Adrenal gland (tissue), 12 donors: ENCODE measurements around the gene ARTN. TPM values are rescaled to one million over a fixed set of nuclear protein-coding genes. Genes with fewer than 3 reads are reported as not detected.

Experiments
- DNase-seq, 7 donors: peaks; one replicate each; pipeline ENCODE4 v3.0.0-alpha.2; 2019 to 2020
- H3K27ac ChIP-seq, 5 donors: fragments of 200-600 bp; sonication (generic) in 4 of 5; 1 replicate in 3 of 5; 2 replicates in 2 of 5; pipeline versions ENCODE4 v1.5.1 to v1.8.0; 2016 to 2020; ENCODE audit warnings: mild to moderate bottlenecking in 1 of 5
- H3K27me3 ChIP-seq: fragments of 200-600 bp; 2 replicates; pipeline ENCODE4 v1.8.0; 2021
- H3K36me3 ChIP-seq, 2 donors: fragments of 200-600 bp; replicated peaks in 1 of 2; 1 replicate in 1 of 2; 2 replicates in 1 of 2; pipeline versions ENCODE4 v1.5.1 to v1.8.0; 2018 to 2022
- H3K4me1 ChIP-seq, 2 donors: fragments of 200-600 bp; replicated peaks in 1 of 2; 1 replicate in 1 of 2; 2 replicates in 1 of 2; pipeline versions ENCODE4 v1.5.1 to v1.8.0; 2018 to 2021
- H3K4me3 ChIP-seq, 4 donors: fragments of 200-600 bp; sonication (generic) in 3 of 4; one replicate each; pipeline ENCODE4 v1.5.1; 2016 to 2018
- H3K9me3 ChIP-seq, 3 donors: fragments of 200-600 bp; sonication (generic) in 1 of 3; replicated peaks in 1 of 3; 1 replicate in 2 of 3; 2 replicates in 1 of 3; pipeline versions ENCODE4 v1.5.1 to v1.8.0; 2016 to 2021
- POLR2A ChIP-seq, 2 donors: fragments of 450-650 bp; IDR thresholded peaks; one replicate each; pipeline ENCODE4 v1.6.1; 2017; ENCODE audit warnings: antibody characterized with exemption in 2 of 2, mild to moderate bottlenecking in 2 of 2, moderate library complexity in 1 of 2
- WGBS, 4 donors: extraction: QIAGEN DNeasy Blood & Tissue Kit in 2 of 4; methylation state at CpG; one replicate each; pipeline versions ENCODE4 v1.1.5 to v1.1.7; 2013 to 2017; 5-methylcytosine and 5-hydroxymethylcytosine counted together
- intact Hi-C, 2 donors: fragments of 100-400 bp; cut with DNase I; formaldehyde crosslinking; loops; one replicate each; pipeline versions ENCODE4 v1.14.1 to v1.15.0; 2022 to 2023
- polyA plus RNA-seq, 3 donors: library from polyadenylated mRNA; stranded (reverse); fragments of 200-250 nt in 2 of 3; fragments of 350-450 nt in 1 of 3; fragmentation: Illumina TruSeq in 1 of 3; extraction: RNeasy Lipid Tissue Mini Kit (QIAGEN cat#74804) in 1 of 3; gene quantifications; one replicate each; pipeline ENCODE4 v1.2.3, GENCODE V29; 2013 to 2014
- total RNA-seq, 9 donors: library from RNA; depleted of rRNA in 4 of 9; stranded (reverse); fragments of >200 nt in 4 of 9; fragments of 120-200 nt in 1 of 9; fragmentation: NEBNext Ultra II Directional in 1 of 9; extraction: Animal tissue kit (Norgen Biotek cat#: 25700) in 1 of 9; gene quantifications; one replicate each; pipeline versions ENCODE4 v1.1.0 to v1.2.4, GENCODE V29; 2013 to 2023
- TF ChIP-seq, protein P1 (sequence below), 6 experiments: fragments of 450-650 bp in 4 of 6; fragments of 200-600 bp in 2 of 6; sonication (generic) in 1 of 6; IDR thresholded peaks; 1 replicate in 5 of 6; 2 replicates in 1 of 6; pipeline versions ENCODE4 v1.5.1 to v1.8.0; 2016 to 2021; ENCODE audit warnings: antibody characterized with exemption in 6 of 6, mild to moderate bottlenecking in 2 of 6, moderate library complexity in 1 of 6
- donor health status: healthy with polysubstance abuse.
- donor health status: Bipolar disorder and iron deficiency.
- donor health status: DM: yes; HTN: yes; CAD: no.
- donor health status: DM: no; HTN: no; CAD: no.
- donor health status: DM: no; HTN: no; CAD: no.
- donor health status: DM: yes; HTN: yes; CAD: no.

The ARTN gene
- total and polyA plus RNA-seq, 12 donors: 0.23 to 4.9 (median 0.89) TPM; not detected in 1

GRCh38 chr1:43979261-43979527, 45.6 kb downstream of the ARTN start:
- Histone ChIP-seq H3K4me1 (peaks cover 18 to 41% of the 10 kb centered on the region in 2 donors), H3K36me3 (peaks cover 0 to 20% of the 10 kb centered on the region in 2 donors), H3K27me3 (no peaks in the 10 kb centered on the region), H3K9me3 (no peaks in the 10 kb centered on the region), H3K4me3 (peak overlapping the region in 2 of 4 donors; percentile 72 to 88), H3K27ac (peak overlapping the region in 1 of 5 donors; percentile 26)
- DNase-seq: no peak
- 0 to 1% (median 0%) methylated on average over 4 to 32 of the region's 45 CpGs; no CpG with 5 or more reads in 1 of the 4 donors for WGBS, 4 donors
- TF ChIP-seq POLR2A (IDR thresholded peaks at IDR 0.05): no peak
- TF ChIP-seq, protein P1, sequence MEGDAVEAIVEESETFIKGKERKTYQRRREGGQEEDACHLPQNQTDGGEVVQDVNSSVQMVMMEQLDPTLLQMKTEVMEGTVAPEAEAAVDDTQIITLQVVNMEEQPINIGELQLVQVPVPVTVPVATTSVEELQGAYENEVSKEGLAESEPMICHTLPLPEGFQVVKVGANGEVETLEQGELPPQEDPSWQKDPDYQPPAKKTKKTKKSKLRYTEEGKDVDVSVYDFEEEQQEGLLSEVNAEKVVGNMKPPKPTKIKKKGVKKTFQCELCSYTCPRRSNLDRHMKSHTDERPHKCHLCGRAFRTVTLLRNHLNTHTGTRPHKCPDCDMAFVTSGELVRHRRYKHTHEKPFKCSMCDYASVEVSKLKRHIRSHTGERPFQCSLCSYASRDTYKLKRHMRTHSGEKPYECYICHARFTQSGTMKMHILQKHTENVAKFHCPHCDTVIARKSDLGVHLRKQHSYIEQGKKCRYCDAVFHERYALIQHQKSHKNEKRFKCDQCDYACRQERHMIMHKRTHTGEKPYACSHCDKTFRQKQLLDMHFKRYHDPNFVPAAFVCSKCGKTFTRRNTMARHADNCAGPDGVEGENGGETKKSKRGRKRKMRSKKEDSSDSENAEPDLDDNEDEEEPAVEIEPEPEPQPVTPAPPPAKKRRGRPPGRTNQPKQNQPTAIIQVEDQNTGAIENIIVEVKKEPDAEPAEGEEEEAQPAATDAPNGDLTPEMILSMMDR (IDR thresholded peaks at IDR 0.05): no peak
- intact Hi-C loops: no loop called here

DNA sequence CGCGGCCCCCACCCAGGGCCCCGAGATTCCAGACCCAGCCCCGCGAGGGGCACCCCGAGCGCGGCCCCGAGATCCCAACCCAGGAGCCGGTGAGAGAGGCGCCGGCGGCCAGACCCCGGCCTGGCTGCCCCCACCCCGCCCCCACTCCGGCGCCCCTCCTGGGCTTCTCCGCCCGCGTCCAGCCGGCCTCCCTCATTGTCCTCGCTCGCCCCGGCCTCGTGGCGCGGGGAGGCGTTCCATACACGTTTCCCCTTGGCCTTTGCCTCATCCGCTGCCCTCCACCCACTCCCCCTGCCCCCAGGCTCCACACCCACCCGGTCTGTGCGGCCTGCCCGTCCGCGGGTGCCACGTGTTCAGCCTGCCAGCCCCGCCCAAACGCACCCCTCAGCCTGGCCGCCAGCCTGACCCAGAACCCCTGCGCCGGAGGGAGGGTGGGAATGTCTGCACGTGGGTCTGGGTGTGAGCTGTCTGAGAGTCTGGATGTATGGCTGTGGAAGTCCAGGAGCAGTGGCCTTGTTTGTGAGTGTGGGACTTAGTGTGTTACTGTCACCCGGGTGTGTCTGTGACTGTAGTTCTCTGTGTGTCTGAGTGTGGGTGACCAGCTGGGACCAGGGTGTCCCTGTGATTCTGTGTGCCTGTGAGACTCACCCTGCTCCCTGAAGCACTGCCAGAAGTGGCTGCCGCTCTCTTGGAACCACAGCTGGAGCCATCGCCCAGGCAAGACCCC, 46.1 kb downstream of the ARTN start:
- Histone ChIP-seq H3K27ac (peak overlapping the region in 1 of 5 donors; percentile 26), H3K9me3 (no peaks in the 10 kb centered on the region), H3K36me3 (peaks cover 0 to 20% of the 10 kb centered on the region in 2 donors), H3K27me3 (no peaks in the 10 kb centered on the region), H3K4me3 (peak overlapping the region in 2 of 4 donors; percentile 72 to 88), H3K4me1 (peaks cover 18 to 40% of the 10 kb centered on the region in 2 donors)
- 0 to 3% (median 2%) methylated on average over 1 to 45 of the region's 45 CpGs for WGBS, 4 donors
- intact Hi-C loops: no loop called here
- no peak for TF ChIP-seq POLR2A (IDR thresholded peaks at IDR 0.05)
- TF ChIP-seq, protein P1 (IDR thresholded peaks at IDR 0.05): no peak
- DNase-seq: peak; percentile 49 to 70 (median 56)

DNA sequence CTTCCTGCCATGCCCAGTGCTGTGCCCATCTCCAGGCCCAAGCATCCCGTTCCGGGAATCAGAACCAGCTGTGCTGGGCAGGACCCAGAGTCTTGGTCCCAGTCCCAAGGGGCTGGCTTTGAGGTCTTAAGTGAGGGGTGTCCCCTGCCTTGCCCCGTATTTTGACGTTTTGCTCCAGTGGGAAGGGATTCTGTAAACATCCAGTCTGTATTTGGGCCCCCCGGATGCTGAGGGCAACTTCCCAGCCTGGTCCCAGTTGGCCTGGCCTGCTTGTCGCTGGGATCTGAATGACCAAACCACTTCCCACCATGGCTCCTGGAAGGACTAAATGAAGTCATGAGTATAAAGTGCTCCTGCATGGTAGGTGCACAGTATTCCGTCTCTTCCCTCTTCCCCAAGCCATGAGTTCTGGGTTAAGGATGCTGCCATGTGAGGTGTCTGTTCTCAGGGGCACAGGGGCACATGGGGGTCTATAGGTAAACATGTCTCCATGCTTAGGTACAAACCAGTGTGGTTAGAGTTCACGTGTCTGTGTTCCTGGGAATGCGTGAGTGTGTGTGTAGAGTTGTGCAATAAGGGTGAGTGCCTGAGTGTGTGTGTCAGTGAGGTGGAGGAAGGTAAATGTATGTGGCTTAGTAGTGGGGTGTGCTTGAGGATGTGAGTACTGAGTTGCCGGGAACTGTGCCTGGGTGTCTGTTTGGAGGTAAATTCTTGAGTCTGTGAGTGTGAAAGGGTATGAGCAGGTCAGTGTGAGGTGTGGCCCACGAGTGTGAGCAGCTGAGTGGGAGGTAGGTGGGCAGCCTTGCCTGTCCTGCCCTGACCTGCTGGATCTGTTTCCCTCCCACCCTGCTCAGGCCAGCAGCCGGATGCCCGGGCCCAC, 46.9 kb downstream of the ARTN start:
- peaks cover 18 to 39% of the 10 kb centered on the region in 2 donors for H3K4me1 ChIP-seq
- peak overlapping the region in 1 of 4 donors; percentile 88 for H3K4me3 ChIP-seq
- H3K27me3 ChIP-seq: no peaks in the 10 kb centered on the region
- H3K27ac ChIP-seq: peak overlapping the region in 1 of 5 donors; percentile 26
- TF ChIP-seq, protein P1 (IDR thresholded peaks at IDR 0.05): no peak
- no peak for TF ChIP-seq POLR2A (IDR thresholded peaks at IDR 0.05)
- H3K9me3 ChIP-seq: no peaks in the 10 kb centered on the region
- no peak for DNase-seq
- WGBS, 4 donors: 72 to 84% (median 77%) methylated on average over 9 to 13 of the region's 13 CpGs
- H3K36me3 ChIP-seq: peaks cover 0 to 20% of the 10 kb centered on the region in 2 donors
- intact Hi-C loops: no loop called here

- intact Hi-C loops: no loop called here
- no peak overlapping the region for H3K27ac ChIP-seq
- peaks cover 12 to 33% of the 10 kb centered on the region in 2 donors for H3K4me1 ChIP-seq
- H3K9me3 ChIP-seq: no peaks in the 10 kb centered on the region
- DNase-seq: peak in 1 of 7 donors; percentile 70
- 77 to 97% (median 96%) methylated on average over 11 to 20 of the region's 20 CpGs for WGBS, 4 donors
- no peaks in the 10 kb centered on the region for H3K27me3 ChIP-seq
- no peak for TF ChIP-seq POLR2A (IDR thresholded peaks at IDR 0.05)
- TF ChIP-seq, protein P1 (IDR thresholded peaks at IDR 0.05): no peak
- H3K4me3 ChIP-seq: no peak overlapping the region
- H3K36me3 ChIP-seq: peaks cover 0 to 18% of the 10 kb centered on the region in 2 donors
These were observed 47.5 kb downstream of the ARTN start for GRCh38 chr1:43981135-43981491.
